IMR-90 (cell line): Measurements from ENCODE around the gene EVL.

ENCODE experiments used
- CEBPB ChIP-seq: IDR thresholded peaks from 2 replicates; pipeline ENCODE4 v1.6.1; 2012; ENCODE audit warnings: low read depth, low read length, improper control_type of control experiment
- POLR2A ChIP-seq: IDR thresholded peaks from 2 replicates; pipeline ENCODE4 v1.6.1; 2012; ENCODE audit warnings: mild to moderate bottlenecking, low read depth, low read length
- SMC3 ChIP-seq: fragments of 150-350 bp; IDR thresholded peaks from 2 replicates; pipeline ENCODE4 v1.6.1; 2016; ENCODE audit warnings: low read depth, mild to moderate bottlenecking, antibody characterized with exemption, low read length, moderate library complexity
- TF ChIP-seq, protein P1 (sequence below): conservative IDR thresholded peaks from 2 replicates; pipeline ENCODE4 v1.5.1; 2012; ENCODE audit warnings: mild to moderate bottlenecking, low read depth, low read length, improper control_type of control experiment

DNA sequence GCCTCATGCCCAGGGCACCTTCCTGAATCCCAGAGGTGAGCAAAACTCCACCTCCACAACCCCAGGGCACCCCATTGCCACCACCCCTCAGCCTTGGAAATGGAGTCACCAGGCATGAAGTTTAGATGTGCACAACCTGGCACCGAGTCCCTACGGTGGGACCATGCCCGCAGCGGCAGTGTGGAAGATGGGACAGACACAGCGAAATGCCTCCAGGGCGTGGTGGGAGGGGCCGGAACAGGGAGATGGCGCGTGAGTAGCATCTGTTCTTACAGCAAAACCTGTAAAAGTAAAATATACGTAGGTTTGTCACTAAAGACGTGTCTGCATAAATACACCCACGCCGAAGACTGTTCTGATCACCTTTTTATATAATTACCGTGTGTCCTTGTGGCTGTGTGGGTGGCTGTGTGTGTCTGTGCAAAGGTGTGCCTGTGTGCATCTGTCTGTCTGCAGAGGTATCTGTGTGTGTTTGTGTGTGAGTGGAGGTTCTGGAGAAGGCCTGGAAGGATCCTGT is 111.6 kb downstream of the EVL start:
- TF ChIP-seq, protein P1, sequence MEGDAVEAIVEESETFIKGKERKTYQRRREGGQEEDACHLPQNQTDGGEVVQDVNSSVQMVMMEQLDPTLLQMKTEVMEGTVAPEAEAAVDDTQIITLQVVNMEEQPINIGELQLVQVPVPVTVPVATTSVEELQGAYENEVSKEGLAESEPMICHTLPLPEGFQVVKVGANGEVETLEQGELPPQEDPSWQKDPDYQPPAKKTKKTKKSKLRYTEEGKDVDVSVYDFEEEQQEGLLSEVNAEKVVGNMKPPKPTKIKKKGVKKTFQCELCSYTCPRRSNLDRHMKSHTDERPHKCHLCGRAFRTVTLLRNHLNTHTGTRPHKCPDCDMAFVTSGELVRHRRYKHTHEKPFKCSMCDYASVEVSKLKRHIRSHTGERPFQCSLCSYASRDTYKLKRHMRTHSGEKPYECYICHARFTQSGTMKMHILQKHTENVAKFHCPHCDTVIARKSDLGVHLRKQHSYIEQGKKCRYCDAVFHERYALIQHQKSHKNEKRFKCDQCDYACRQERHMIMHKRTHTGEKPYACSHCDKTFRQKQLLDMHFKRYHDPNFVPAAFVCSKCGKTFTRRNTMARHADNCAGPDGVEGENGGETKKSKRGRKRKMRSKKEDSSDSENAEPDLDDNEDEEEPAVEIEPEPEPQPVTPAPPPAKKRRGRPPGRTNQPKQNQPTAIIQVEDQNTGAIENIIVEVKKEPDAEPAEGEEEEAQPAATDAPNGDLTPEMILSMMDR, result no peak
- TF ChIP-seq POLR2A (no peak), CEBPB (no peak), SMC3 (no peak)
